ENCODE measurements around the gene RTP3.

DNA sequence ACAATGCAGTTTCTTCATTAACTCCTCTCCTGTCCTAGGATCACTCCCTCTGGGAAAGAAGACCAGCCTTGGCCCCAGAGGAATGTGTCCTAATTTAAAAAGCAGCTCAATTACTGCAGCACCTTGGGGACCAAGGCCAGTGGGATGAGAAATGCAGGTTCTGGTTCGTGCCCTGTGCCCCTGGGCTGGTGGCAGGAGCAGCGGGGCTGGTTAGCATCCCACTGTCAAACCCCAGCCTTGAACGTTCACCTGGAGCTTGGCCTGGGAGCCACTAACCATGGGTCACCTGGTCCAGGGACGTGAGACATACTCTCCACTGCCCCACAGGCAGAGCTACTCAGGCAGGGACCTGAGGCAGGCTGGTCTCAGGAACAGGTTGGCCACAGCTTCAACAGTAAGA is 8.4 kb upstream of the RTP3 start:
- TF ChIP-seq EZH2phosphoT487 (conservative IDR thresholded peaks at IDR 0.05; ENCODE audit: low read length) = no peak
- TF ChIP-seq, protein P1, sequence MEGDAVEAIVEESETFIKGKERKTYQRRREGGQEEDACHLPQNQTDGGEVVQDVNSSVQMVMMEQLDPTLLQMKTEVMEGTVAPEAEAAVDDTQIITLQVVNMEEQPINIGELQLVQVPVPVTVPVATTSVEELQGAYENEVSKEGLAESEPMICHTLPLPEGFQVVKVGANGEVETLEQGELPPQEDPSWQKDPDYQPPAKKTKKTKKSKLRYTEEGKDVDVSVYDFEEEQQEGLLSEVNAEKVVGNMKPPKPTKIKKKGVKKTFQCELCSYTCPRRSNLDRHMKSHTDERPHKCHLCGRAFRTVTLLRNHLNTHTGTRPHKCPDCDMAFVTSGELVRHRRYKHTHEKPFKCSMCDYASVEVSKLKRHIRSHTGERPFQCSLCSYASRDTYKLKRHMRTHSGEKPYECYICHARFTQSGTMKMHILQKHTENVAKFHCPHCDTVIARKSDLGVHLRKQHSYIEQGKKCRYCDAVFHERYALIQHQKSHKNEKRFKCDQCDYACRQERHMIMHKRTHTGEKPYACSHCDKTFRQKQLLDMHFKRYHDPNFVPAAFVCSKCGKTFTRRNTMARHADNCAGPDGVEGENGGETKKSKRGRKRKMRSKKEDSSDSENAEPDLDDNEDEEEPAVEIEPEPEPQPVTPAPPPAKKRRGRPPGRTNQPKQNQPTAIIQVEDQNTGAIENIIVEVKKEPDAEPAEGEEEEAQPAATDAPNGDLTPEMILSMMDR (IDR thresholded peaks at IDR 0.05; ENCODE audit: insufficient read depth, low read length, poor library complexity, severe bottlenecking) = no peak

All from SU-DHL-6 (cell line).